SK-N-SH (cell line): ENCODE results near the gene MAST4.

Experiments
- CTCF ChIP-seq: fragments of 200-600 bp; sonication (generic); IDR thresholded peaks from 2 replicates; pipeline ENCODE4 v1.6.1; 2017; ENCODE audit warnings: antibody characterized with exemption, mild to moderate bottlenecking, moderate library complexity
- MAX ChIP-seq: IDR thresholded peaks from 2 replicates; pipeline ENCODE4 v1.4.0; 2012; ENCODE audit warnings: low read depth
- SIN3A ChIP-seq: IDR thresholded peaks from 2 replicates; pipeline ENCODE4 v1.6.1; 2012; ENCODE audit warnings: low read depth, mild to moderate bottlenecking, low read length, moderate library complexity, borderline replicate concordance
- ZBTB33 ChIP-seq: IDR thresholded peaks from 2 replicates; pipeline ENCODE4 v1.4.0; 2012; ENCODE audit warnings: low read depth, borderline replicate concordance

DNA sequence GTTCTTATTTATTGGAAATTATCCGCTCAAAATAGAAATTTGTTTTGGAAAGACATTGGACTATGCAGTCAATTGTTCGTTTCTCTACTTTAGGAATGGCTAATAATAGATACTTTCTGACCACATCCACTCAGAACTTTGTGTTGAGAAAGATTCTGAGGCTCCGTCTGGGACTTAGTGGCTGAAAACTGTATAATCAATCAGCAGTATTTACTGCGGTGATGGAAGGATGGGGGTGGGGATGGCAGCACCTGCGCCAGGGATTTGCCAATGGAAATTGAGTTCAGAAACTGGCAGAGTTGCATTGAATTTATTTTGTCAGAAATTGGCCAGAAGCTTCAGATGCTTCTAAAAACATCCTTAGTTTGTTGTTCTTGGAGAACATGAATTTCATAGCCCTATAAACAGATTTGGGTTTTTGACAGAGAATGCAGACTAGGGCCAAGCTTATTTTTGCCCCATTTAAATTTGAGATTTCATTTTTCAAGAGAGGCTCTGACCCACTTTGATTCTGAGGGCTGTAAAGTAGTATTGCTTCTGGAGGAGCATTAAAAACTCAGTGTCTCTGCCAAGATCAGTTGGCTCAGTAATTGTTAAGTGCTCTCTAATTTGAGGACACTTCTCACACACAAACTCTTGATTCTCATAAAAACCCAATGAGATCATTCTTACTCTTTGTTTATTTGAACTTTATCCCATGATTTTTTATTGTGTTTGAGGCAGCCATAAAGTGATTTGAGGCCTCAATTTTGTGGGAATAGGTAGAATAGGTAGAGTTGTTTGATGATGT, 385.3 kb downstream of the MAST4 start:
- TF ChIP-seq MAX (no peak), ZBTB33 (no peak), CTCF (no peak), SIN3A (no peak)
